ENCODE results near the gene FOXD2.

DNA sequence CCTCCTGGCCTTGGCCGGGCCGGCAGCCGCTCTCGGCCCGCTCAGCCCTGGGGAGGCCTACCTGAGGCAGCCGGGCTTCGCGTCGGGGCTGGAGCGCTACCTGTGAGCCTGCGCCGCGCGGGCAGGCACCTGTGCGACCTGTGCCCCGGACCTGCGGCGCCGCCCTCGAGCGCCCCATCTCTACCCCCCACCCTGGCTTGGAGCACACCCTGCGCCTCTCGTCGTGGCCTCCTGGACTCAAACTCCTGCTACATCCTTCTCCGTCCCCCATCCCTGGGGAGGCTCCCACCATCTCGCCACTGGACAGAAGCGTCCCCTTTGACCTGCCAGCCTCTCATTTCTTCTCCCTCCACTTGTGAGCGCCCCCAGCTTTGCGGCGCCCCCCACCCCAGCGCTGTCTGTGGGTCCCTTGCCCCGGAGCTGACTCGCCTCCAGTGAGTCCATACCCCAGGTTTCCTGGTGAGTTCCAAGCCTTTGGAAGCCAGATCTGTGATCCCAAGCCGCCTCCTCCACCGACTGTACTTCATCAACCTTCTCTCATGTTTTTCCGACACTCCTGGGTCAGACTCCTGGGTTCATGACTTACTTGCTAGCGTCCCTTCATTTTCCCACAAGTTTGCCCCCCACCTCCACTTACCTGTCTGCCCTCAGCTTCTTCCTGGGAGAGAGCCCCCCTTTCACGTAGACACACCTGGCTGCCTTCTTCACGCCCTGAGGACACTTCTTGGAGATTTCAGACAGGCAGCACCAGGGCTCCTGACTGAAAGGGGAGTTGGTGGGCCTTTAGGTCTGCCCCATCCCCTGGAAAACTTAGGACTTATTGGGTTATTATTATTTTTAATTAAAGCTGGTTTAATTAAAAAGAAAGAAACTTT lies 20.4 kb upstream of the FOXD2 start:
- TF ChIP-seq, protein P1, sequence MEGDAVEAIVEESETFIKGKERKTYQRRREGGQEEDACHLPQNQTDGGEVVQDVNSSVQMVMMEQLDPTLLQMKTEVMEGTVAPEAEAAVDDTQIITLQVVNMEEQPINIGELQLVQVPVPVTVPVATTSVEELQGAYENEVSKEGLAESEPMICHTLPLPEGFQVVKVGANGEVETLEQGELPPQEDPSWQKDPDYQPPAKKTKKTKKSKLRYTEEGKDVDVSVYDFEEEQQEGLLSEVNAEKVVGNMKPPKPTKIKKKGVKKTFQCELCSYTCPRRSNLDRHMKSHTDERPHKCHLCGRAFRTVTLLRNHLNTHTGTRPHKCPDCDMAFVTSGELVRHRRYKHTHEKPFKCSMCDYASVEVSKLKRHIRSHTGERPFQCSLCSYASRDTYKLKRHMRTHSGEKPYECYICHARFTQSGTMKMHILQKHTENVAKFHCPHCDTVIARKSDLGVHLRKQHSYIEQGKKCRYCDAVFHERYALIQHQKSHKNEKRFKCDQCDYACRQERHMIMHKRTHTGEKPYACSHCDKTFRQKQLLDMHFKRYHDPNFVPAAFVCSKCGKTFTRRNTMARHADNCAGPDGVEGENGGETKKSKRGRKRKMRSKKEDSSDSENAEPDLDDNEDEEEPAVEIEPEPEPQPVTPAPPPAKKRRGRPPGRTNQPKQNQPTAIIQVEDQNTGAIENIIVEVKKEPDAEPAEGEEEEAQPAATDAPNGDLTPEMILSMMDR (conservative IDR thresholded peaks at IDR 0.05; ENCODE audit: low read depth, low read length), result no peak
- no peak for TF ChIP-seq EZH2 (IDR thresholded peaks at IDR 0.05; ENCODE audit: borderline replicate concordance, low read depth, low read length, poor library complexity, severe bottlenecking)
